ENCODE measurements around the gene CLIC5.

Gene CLIC5

DNA sequence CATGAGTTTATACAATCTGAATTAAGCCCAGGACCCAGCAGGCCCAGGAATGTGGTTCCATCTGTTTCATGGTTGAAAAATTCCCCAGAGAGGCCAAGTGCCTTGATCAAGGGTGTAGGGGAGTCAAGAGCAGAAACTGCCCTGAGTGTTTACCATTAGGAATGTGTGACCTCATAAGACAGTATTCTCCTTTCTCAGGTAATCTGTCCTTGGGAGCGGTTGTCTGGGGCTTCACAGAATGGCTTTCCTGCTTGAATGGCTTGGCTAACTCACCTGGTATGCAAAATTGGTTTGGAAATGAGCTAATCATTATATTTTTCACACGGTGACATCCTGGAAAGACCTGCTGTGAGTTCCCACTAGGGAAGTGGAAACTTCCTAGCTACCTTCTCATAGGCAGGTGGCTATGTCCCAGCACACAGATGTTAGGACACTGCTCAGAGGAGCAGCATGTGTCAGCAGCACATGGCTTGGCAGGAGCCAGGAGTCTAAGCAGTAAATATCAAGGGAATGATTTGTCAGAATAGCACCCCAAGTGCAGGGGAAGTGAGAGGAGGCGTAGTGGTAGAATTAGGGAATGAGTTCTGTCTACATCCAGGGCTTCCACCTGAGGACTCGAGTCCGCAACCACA, 17.7 kb downstream of the CLIC5 start:
- no peak for DNase-seq

DNA sequence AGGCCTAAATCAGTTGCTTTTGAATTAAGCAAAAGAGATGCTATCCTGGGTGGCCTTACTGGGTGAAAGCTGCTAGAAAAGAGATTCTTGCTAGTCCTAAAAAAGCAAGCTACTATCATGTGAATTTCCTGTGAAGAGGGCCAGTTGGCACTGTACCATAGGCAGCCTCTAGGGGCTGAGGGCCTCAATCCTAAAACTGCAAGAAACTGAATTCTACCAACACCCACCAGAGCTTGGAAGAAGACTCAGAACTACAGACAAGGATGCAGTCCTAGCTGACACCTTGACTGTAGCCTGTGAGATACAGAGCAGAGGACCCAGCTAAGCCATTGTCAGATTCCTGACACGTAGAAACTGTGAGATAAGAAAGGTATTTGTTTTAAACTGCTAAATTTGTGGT, 24.5 kb downstream of the CLIC5 start:
- no peak for DNase-seq

DNA sequence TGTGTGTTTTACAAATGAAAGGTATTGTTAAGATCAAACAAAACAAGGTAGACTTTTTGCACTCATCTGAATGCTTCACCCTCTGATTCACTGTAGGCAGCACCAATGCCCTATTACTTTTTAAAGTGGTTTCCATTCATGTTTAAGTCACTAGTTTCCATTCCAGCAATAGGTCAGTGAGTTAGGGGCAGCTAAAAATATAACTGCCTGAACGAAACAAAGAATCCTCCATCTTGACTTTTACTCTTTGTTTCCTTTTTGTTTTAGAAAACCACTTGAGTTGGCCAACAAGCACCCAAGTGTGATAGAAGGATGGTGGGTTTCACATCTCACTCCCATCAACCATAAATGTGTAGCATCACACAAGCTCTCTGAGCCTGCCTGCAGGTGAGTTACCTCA, 25.5 kb downstream of the CLIC5 start:
- DNase-seq = no peak

DNA sequence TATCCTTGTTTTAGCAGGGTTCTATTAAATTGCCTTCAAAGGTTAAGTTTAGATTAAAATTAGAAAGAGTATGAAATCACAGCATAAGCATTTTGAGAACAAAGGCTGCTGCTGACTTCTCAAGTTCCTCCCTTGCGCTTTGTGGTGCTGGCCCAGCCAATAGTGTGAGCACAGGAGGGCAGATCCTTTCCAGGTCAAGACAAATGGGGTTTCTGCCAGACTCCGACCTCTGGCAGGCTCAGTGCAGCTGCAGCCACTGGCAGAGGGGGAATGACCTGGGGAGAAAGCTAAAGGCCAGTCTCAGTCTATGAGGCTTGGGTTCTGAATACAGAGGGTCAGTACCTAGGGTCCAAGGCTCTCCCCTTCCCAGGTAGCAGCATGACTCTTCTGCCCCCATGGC, 27.0 kb downstream of the CLIC5 start:
- no peak for DNase-seq

DNA sequence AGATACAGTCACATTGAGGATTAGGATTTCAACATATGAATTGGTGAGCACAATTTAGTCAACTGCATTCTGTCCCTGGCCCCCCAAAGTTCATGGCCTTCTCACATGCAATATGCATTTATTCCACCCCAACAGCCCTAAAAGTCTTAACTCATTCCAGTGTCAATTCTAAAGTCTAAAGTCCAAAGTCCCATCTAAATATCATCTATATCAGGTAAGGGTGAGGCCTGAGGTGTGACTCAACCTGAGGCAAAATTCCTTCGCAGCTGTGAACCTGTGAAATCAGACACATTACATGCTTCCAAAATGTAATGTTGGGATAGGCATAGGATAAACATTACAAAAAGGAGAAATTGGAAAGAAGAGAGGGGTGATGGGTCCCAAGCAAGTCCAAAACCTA, 27.8 kb downstream of the CLIC5 start:
- DNase-seq = no peak

DNA sequence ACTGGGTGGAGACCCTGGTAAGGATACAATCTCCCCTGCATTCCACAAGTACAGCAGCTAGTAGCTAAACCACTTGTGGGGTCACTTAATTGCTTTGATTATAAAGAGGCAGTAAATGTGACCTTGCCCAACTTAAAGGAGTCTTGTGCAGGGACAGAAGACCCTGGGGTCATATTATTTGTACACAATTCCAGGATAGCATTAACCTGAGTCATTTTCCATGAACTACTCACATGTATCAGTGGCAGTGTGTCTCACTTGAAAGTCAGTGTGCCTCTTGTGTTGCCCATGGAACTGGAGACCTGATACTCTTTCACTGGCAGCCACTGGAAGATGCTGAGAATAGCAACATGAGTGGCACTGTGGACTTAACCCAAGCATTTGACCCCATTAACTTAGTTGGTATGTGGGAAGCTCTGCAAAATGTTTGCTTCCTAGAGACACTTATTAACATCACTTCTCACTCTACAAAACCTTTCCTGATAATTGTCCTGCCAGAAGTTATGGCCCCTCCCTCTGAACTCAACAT, 28.9 kb downstream of the CLIC5 start:
- no peak for DNase-seq

DNA sequence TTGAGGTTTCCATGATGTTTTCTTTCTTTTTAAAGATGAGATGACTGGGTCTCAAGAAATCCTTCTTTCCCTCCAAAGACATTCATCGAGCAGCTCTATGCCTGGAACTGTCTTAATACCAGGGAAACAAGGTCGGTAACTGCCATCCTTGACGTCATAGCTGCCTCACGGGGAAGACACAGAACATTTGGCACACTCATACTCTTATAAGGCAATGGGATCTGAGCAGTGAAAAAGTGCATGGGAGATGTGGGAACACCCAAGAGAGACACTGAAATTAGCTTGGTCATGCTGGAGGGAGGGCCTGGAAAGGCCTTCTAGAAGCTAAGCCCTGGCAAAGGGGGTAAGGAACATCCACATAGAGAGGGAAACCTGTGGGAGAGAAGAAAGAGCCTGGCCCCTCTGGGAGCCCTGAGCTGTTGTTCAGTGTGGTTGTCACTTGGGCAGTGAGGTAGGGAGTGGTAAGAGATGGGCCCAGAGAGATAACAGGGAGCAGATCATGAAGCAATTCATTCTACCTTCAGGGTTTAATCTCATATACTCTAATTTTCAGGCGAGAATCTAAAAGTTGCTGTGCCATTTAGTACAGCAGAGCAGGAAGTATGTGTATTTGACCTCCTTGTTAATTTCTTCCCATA, 30.8 kb downstream of the CLIC5 start:
- no peak for DNase-seq

DNA sequence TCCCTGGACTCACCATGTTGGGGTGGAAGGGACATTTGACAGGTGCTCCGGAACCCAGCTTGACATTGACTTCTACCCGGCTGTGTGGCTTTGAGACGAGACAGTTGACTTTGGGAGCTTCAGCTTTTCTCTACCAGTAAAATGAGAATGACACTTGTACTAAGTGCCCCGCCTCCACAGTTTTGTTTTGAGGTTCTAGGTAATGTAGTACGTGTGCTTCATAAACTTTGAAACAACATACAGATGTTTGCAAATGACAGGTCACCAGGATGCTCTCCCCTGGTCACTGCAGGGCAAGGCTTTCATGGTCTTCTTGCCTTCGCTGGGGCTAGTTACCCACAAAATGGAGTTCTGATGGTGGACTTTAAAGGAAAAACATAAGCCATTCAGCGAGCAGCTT, 31.3 kb downstream of the CLIC5 start:
- DNase-seq = no peak

DNA sequence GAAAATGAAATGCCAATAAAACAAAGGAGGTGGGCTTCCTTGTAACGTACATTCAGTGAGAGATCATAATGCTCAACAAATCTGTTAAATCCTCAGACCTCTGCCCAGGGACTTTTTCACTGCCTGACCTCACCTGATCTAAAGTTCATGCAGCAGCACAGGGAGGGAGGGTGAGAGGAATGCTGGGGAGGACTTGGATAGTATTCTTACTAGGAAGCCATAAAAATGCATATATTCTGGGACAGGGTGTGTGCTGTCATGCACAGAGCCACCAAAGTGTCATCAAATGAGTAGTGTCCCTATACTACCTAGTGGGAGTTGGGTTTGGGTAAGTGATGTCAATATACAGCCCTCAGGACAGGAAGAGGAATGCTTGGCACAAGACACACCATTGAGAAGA, 32.6 kb downstream of the CLIC5 start:
- DNase-seq = no peak

DNA sequence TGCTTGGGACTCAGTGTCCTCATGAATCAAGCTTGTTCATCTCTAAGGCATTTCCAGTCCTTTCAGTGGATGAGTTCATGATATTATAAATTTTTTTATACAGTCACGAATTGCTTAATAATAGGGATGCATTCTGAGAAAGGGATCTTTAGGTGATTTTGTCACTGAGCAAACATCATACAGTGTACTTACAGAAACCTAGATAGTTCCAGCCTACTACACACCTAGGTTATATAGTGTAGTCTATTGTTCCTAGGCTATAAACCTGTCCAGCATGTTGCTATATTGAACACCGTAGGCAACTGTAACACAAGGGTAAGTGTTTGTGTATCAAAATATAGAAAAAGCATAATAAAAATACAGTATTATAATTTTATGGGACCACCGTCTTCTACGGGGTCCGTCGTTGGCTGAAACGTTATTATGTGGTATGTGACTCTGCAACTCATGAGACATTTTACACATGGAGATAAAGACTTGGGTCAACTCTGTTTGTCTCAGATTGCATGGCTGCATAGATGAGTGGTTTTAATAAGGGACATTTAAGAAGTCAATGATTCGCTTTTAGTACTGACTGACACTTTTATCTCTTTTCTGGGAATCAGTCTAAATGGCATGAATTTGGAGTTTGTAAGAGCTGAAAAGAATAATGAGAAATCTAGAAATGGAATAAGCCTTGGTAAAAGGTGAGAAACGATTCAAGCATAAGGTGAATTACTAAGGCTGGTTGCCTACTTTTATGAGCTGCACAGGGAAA, 33.2 kb downstream of the CLIC5 start:
- no peak for DNase-seq

DNA sequence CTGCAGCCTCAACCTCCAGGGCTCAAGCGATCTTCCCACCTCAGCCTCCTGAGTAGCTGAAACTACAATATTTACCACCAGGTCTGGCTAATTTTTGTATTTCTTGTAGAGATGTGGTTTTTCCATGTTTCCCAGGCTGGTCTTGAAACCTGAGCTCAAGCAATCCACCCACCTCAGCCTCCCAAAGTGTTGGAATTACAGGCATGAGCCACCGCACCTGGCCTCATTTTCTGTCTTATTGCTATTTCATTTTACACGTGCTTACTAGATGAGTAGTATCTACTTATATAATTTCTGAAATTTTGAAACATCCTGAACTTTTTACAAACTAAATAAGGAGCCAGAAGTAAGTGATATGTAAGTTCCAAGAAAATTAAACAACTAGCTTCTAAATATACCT, 34.6 kb downstream of the CLIC5 start:
- DNase-seq = no peak

DNA sequence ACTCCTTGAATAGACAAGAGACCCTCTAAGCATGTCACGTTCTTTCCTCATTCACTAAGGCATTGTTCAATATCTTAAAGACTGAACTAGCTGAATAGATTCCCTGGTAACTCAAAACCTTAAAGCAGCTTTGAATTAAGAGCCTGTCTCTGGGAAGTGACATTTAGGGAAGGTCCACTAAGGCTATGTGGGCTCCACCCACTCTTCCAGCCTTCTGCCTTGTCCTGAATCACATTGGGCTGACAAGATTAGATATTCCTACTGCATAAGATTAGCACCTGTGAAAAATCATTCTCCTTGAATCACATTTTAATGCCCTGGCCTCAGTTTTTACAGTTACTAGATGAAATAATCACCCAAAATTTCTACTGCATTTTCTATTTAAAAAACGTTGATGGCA, 36.3 kb downstream of the CLIC5 start:
- DNase-seq = peak in 3 of 4 experiments; percentile 9 to 28 (median 22)

DNA sequence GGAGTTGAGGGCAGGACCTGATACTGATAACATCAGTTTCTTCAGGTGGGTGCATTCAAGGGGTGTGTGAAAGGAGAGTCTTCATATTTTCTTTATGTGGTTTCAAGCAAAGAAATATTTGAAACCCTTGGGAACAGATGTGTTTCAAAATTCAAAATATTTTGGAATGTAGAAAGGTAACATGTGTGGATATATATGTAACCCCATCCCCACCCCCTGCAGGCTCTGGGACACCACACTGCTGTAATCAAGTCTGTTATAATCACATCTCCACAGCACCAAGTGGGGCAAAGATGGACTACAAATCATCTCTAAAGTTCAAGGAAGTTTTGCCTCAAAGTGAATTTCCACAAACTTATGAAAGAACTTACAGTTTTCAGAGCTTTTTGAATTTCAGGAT, 41.1 kb downstream of the CLIC5 start:
- no peak for DNase-seq

DNA sequence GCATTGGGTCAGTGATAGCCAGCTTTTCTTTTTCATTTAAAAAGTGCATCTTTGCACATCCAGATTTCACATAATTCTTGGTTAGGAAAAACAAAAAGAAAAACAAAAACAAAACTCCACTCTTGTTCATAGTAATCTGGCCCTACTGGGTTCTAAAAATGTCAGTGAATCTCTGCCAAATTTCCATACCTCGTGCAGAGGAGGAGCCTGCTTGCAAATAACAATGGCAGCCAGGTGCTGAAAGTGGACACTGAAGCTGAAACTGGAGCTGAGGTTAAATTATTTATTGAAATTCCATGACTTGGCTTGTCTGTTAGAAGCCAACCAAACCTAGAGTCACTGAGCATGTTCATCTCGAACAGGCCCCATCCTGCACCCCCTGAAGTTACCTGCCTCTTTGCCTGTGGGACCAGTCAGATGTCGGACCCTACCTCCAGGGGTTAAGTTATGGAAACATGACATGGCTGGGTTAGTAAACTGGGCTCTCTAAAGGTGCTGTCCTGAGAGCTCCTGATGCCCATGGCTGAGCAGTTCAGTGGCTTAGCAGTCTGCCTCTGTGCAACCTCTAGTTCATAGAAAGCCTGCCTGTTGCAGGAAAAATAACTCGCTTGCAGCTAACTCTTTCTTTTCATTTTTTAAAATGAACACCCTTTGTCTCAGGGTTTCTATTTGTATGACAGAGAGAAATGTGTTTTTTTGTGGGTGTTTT, 42.7 kb downstream of the CLIC5 start:
- no peak for DNase-seq

DNA sequence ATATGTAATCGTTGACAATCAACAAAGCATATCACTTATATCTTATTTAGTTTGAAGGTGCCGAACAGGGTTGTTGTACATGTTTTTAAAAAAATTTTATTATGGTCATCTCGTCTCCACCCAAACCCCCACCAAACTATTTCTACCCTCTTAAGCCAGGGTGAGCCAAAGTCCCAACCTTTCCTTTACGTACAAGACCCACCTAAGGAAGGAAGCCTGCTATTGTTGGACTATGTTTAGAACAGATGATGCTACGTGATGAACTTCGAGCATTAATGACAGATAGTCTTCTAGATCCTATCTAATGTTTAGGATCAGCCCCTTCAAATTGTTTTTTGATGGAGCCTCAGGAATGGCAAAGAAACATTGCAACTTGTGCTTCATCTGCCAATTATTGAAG, 44.4 kb downstream of the CLIC5 start:
- no peak for DNase-seq

DNA sequence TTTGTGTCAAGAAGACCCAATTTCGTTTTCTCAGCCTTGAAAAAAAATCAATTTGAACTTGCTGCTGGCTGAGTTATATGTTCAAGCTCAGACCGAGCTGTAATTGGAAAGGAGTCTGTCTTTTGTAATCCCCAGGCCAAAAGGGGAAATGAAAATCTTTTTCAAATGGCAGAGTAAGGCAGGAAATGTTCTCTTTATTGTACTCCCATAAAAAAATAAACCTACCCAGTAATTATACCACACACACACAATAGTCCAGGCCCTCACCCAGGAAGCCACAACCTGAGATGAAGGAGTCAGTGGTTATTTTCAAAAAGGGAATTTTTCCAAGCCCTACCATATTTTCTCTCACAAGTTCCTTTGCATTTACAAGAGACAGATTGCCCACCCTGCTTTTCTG, 45.3 kb downstream of the CLIC5 start:
- peak; percentile 24 to 64 (median 38) for DNase-seq

DNA sequence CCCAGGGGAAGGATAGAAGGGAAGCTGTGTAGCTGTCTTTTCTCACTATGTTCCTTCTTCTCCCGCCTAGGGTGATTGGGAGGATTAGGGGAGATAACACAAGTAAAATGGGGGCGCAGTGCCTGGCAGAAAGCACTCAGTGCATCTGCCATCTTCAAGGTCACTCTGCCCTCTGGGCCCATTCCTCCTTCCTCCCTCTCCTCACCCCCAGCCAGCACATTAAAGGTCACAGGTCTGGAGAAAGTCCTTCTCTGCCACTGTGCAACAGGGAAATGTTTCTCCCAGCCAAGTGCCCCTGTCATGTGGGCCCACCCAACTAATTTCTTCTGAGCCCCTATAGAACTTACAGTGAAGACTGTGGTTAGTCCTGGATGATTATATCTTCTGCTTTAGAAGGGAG, 45.8 kb downstream of the CLIC5 start:
- no peak for DNase-seq

DNA sequence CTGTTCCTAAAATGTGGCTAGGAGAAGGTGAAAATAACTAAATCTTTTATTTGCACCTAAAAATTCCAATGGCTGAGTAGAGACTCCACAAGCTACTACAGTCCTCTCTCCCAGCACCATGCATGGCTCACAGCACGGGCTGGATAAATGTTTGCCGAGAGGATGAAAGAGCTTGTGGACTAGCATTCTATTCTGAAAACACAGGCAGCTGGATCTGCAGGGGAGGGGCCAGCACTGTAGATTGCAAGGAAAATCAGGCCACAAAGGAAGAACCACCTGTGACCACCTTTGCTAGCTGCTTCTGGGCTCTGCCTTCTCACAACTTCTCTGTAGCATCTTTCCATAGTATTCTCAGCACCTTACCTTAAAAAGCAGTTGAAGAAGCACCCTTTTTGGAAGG, 46.6 kb downstream of the CLIC5 start:
- no peak for DNase-seq

DNA sequence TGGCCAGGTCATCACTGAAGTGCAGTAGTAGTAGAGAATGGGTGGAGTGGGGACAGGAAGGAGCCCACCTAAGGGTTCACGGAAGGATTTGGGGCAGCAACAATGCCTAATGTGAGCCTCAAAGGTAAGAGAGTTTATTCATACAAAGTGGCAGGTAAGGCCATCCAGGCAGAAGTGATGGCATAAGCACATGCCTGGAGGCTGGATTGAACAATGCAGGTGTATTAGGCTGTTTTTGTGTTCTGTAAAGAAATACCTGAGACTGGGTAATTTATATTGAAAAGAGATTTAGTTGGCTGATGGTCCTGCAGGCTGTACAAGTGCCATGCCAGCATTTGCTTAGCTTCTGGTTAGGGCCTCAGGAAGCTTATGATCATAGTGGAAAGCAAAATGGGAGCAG, 48.3 kb downstream of the CLIC5 start:
- DNase-seq = no peak

DNA sequence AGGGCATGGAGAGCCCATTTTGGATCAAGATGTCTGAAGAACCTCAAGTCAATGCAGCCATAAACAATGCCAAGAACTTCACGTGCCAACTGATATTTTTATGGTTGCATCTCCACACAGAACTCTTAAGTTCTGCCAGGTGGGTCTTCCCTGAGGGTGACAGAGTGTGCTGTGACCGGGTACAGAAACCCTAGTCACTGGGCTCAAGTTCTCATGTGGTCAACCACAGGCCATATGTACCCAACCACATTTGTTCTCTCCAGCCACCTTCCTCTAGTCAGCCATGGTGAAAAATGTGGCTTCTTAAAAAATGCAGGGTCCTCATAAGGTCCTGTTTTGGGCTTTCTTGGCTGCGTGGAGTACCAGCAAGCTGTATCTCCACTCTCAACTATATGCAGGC, 48.9 kb downstream of the CLIC5 start:
- DNase-seq = no peak

DNA sequence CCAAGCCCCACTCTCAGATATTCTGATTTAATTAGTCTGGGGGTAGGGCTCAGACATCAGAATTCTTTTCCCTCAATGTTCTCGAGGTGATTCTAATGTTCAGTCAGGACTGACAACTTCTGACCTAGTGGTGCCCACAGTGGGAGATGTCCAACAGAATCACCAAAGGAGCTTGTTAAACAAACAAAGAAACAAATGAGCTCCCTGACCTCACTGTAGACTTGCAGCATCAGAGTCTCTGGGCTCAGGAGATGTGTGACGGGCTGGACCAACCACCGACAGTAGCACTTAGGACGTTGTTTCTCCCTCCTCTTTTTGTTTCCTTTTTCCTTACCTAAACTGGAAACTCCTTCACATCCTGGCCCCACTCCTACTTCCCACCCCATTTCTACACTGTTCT, 49.3 kb downstream of the CLIC5 start:
- no peak for DNase-seq

DNA sequence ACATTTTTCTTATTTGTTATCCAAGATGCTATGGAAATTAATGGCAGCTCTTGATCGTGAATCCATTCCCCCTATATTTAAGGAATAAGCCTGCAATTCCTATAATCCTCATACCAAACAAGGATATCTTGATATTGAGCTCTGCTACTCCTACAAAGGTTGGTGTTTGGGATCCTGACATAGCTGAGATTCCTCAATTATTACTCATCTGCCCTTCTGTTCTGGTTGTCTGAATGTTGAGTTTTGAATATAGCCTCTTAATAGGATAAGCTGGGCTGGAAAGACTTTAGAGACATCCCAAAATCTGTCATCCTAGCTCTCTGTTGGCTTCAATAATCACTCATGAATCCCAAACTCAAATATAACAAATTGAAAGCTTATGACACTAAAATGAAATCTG, 49.9 kb downstream of the CLIC5 start:
- no peak for DNase-seq

DNA sequence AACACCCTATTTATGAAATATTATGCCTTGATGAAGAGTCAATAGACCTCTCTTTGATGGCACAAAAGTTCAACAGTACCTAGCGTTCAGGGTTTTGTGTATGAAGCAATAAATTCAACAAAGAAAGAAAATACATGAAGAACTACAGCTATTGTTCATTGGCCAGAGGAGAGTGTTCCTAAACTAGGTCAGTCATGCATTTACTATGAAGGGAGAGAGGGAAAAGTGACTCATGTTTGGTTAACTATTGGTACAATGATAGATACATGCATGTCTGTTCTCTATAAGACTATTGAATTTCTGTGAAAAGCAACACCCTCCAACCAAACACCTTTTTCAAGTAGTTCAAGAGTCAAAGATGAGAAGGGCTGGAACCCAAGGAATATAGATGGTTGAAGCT, 50.7 kb downstream of the CLIC5 start:
- DNase-seq = no peak

Measured in suppressor macrophage (primary cell).